Measurements from ENCODE around the gene ECSIT. TPM values are rescaled to one million over a fixed set of nuclear protein-coding genes. Genes with fewer than 3 reads are reported as not detected.
"Not testable (repeated sequence)": the region's sequence is repeated elsewhere in the genome, so short reads cannot be mapped to it uniquely, and the experiment has no call there.

Gene ECSIT
- total and polyA plus RNA-seq, 12 donors, result 28.7 to 122 (median 67.0) TPM

DNA sequence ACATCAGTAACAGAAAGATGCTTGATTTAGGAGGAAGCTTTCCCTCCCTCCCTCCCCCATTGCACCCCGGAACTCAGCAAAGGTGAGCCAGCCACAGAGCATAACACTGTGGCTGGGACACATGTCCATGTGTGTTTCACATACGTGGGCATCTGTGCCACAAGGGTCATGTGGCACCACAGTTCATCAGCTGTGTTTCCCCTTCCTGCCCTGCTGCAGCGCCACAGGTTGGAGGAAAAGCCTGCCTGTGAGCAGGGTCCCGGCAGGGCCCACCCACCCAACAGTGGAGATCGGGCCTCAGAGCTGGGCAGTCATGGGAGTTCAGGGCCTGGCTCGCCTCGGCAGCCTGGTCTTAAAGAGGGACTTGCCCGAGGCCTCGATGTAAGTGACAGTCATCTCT, 45.8 kb upstream of the ECSIT start:
- TF ChIP-seq POLR2A (IDR thresholded peaks at IDR 0.05), result no peak
- intact Hi-C loops (cut with DNase I), result no loop called here
- DNase-seq, result no peak
- H3K27me3 ChIP-seq, result peaks cover 7% of the 10 kb centered on the region
- H3K4me1 ChIP-seq (replicated peaks in 1 of 2), result peaks cover 0 to 5% of the 10 kb centered on the region in 2 donors
- H3K36me3 ChIP-seq (replicated peaks in 1 of 2), result no peaks in the 10 kb centered on the region
- H3K4me3 ChIP-seq, result no peak overlapping the region
- WGBS, 4 donors, result 82 to 100% (median 85%) methylated on average over 1 to 9 of the region's 9 CpGs
- H3K27ac ChIP-seq, result no peak overlapping the region
- no peaks in the 10 kb centered on the region for H3K9me3 ChIP-seq (replicated peaks in 1 of 3)

DNA sequence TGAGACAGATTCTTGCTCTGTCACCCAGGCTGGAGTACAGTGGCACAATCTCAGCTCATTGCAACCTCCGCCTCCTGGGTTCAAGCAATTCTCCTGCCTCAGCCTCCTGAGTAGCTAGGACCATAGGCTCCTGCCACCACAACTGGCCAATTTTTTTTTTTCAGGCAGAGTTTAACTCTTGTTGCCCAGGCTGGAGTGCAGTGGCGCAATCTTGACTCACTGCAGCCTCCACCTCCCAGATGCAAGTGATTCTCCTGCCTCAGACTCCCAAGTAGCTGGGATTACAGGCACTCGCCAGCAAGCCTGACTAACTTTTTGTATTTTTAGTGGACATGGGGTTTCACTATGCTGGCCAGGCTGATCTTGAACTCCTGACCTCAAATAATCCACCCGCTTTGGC, 44.8 kb upstream of the ECSIT start:
- WGBS, 4 donors, result 74 to 97% (median 84%) methylated on average over 4 of the region's 4 CpGs
- H3K4me3 ChIP-seq; H3K36me3 ChIP-seq (replicated peaks in 1 of 2); H3K9me3 ChIP-seq (replicated peaks in 1 of 3); H3K27ac ChIP-seq; intact Hi-C loops (cut with DNase I); H3K27me3 ChIP-seq; H3K4me1 ChIP-seq (replicated peaks in 1 of 2); DNase-seq: not testable (repeated sequence)

DNA sequence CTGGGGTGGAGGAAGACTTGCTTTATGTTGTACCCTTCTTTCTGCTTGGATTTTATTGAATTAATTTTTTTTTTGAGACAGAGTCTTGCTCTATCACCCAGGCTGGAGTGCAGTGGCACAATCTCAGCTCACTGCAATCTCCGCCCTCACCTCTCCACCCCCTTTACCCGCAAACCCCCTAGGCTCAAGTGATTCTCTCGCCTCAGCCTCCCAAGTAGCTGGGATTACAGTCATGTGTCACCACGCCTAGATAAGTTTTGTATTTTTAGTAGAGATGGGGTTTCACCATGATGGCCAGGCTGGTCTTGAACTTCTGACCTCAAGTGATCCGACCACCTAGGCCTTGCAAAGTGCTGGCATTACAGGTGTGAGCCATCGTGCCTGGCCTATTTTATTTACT, 44.4 kb upstream of the ECSIT start:
- H3K4me1 ChIP-seq (replicated peaks in 1 of 2); H3K36me3 ChIP-seq (replicated peaks in 1 of 2); H3K27ac ChIP-seq; intact Hi-C loops (cut with DNase I); H3K4me3 ChIP-seq; H3K27me3 ChIP-seq; H3K9me3 ChIP-seq (replicated peaks in 1 of 3); DNase-seq: not testable (repeated sequence)
- WGBS, 4 donors, result 77 to 85% (median 83%) methylated on average over 6 of the region's 6 CpGs

DNA sequence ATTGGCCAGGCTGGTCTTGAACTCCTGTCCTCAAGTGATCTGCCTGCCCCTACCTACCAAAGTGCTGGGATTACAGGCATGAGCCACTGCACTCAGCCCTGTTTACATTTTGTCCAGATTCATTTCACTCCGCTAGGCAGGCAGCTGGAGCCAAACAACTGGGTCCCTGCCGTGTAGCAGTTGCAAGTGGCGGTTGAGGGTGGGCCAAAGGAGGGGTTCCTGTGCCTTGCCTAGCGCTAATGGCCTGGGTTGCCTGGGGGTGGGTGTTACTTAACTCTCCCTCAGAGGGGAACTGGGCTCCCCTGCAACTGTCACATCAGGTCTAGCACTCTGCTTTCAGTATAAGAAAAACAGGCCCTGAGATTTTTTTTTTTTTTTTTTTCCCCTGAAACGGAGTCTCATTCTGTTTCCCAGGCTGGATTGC, 41.1 kb upstream of the ECSIT start:
- WGBS, 4 donors, result 62 to 79% (median 72%) methylated on average over 3 to 5 of the region's 5 CpGs
- Histone ChIP-seq H3K36me3 (replicated peaks in 1 of 2) (no peaks in the 10 kb centered on the region), H3K9me3 (replicated peaks in 1 of 3) (no peaks in the 10 kb centered on the region), H3K27ac (no peak overlapping the region), H3K4me3 (no peak overlapping the region), H3K4me1 (replicated peaks in 1 of 2) (no peaks in the 10 kb centered on the region), H3K27me3 (no peaks in the 10 kb centered on the region)
- TF ChIP-seq, protein P1, sequence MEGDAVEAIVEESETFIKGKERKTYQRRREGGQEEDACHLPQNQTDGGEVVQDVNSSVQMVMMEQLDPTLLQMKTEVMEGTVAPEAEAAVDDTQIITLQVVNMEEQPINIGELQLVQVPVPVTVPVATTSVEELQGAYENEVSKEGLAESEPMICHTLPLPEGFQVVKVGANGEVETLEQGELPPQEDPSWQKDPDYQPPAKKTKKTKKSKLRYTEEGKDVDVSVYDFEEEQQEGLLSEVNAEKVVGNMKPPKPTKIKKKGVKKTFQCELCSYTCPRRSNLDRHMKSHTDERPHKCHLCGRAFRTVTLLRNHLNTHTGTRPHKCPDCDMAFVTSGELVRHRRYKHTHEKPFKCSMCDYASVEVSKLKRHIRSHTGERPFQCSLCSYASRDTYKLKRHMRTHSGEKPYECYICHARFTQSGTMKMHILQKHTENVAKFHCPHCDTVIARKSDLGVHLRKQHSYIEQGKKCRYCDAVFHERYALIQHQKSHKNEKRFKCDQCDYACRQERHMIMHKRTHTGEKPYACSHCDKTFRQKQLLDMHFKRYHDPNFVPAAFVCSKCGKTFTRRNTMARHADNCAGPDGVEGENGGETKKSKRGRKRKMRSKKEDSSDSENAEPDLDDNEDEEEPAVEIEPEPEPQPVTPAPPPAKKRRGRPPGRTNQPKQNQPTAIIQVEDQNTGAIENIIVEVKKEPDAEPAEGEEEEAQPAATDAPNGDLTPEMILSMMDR (IDR thresholded peaks at IDR 0.05), result no peak
- no peak for TF ChIP-seq POLR2A (IDR thresholded peaks at IDR 0.05)
- intact Hi-C loops (cut with DNase I), result no loop called here
- DNase-seq, result no peak

DNA sequence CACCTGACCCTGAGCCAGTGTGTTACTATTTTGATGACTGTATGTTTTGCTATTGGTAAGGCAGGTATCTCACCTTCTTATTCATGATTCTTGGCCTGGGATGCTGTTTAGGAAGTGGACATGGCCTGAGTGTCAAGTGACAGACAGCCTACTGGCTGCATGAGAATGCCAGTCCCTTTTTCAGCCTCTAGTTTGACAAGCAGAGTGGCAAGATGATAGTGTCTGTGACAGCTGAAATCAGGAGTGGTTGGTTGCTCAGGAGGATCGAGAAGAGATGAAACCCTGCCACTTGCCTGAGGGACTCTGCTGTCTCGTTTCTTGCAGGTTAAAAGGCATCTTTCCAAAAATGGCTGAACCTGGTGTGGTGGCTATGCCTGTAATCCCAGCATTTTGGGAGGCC, 37.2 kb upstream of the ECSIT start:
- no peak for DNase-seq
- TF ChIP-seq POLR2A (IDR thresholded peaks at IDR 0.05), result no peak
- TF ChIP-seq, protein P1 (IDR thresholded peaks at IDR 0.05), result no peak
- H3K27me3 ChIP-seq, result no peaks in the 10 kb centered on the region
- intact Hi-C loops (cut with DNase I), result no loop called here
- no peak overlapping the region for H3K27ac ChIP-seq
- 82 to 94% (median 87%) methylated on average over 2 of the region's 2 CpGs for WGBS, 4 donors
- no peaks in the 10 kb centered on the region for H3K4me1 ChIP-seq (replicated peaks in 1 of 2)
- H3K4me3 ChIP-seq, result no peak overlapping the region
- H3K36me3 ChIP-seq (replicated peaks in 1 of 2), result no peaks in the 10 kb centered on the region
- H3K9me3 ChIP-seq (replicated peaks in 1 of 3), result no peaks in the 10 kb centered on the region

DNA sequence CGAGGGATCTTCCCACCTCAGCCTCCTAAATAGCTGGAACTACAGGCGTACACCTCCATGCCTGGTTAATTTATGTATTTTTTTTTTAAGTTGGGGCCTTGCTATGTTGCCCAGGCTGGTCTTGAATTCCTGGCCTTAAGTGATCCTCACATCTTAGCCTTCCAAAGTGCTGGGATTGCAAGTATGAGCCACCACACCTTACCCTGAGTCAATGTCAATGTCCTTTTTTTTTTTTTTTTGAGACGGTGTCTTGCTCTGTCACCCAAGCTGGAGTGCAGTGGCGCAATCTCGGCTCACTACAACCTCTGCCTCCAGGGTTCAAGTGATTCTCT, 36.7 kb upstream of the ECSIT start:
- 81 to 89% (median 85%) methylated on average over 5 of the region's 5 CpGs for WGBS, 4 donors

DNA sequence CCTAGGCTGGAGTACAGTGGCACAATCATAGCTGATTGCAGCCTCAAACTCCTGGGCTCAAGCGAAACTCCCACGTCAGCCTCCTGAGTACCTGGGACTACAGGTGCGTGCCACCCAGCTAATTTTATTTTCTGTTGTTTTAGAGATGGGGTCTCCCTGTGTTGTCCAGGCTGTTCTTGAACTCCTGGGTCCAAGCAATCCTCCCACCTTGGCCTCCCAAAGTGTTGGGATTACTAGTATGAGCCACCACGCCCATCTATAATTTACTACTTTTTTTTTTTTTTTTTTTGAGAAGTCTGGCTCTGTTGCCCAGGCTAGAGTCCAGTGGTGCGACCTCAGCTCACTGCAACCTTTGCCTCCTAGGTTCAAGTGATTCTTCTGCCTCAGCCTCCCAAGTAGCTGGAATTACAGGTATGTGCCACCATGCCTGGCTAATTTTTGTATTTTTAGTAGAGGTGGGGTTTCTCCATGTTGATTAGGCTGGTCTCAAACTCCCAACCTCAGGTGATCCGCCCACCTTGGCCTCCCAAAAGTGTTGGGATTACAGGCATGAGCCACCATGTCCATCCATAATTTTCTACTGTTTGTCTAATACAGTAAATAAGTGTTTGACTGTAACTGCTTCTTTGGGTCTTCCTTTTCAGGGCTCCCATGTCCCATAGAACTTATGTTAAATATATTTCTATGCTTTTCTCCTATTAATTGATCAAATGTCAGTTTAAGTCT, 35.3 kb upstream of the ECSIT start:
- H3K4me3 ChIP-seq; intact Hi-C loops (cut with DNase I); H3K27me3 ChIP-seq; H3K27ac ChIP-seq; H3K9me3 ChIP-seq (replicated peaks in 1 of 3); H3K36me3 ChIP-seq (replicated peaks in 1 of 2); DNase-seq: not testable (repeated sequence)
- 94 to 96% (median 95%) methylated on average over 6 of the region's 6 CpGs for WGBS, 4 donors
- H3K4me1 ChIP-seq (replicated peaks in 1 of 2), result peaks cover 9 to 13% of the 10 kb centered on the region in 2 donors

More for the DNA sequence above, 36.7 kb upstream of the ECSIT start:
- H3K27ac ChIP-seq; intact Hi-C loops (cut with DNase I); H3K27me3 ChIP-seq; DNase-seq; H3K36me3 ChIP-seq (replicated peaks in 1 of 2); H3K4me3 ChIP-seq; H3K9me3 ChIP-seq (replicated peaks in 1 of 3); H3K4me1 ChIP-seq (replicated peaks in 1 of 2): not testable (repeated sequence)

All from adrenal gland (tissue), 12 donors.